ENCODE results near the gene CPSF6.

Gene CPSF6

DNA sequence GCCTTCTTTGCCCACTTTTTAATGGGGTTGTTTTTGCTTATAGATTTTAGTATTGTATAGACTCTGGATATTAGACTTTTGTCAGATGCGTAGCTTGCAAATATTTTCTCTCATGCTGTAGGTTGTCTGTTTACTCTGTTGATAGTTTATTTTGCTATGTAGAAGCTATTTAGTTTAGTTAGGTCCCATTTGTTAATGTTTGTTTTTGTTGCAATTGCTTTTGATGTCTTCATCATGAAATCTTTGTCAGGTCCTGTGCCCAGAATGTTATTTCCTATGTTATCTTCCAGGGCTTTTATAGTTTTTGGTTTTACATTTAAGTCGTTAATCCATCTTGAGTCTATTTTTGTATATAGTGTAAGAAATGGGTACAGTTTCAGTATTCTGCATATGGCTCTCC lies 78.9 kb downstream of the CPSF6 start:
- H3K9ac ChIP-seq (ENCODE audit: low read depth, low read length) = no peak overlapping the region
- H3K9me3 ChIP-seq (ENCODE audit: control insufficient read depth, insufficient read depth, low read length) = 0 out of 2 replicates have a peak, but pooled peaks cover 6% of the 10 kb centered on the region
- no peaks in the 10 kb centered on the region for H3K36me3 ChIP-seq (ENCODE audit: insufficient read depth, low read length)
- H3K4me1 ChIP-seq (ENCODE audit: insufficient read depth, low read length) = peaks cover 4% of the 10 kb centered on the region; the same call in 1 of the 2 replicates

DNA sequence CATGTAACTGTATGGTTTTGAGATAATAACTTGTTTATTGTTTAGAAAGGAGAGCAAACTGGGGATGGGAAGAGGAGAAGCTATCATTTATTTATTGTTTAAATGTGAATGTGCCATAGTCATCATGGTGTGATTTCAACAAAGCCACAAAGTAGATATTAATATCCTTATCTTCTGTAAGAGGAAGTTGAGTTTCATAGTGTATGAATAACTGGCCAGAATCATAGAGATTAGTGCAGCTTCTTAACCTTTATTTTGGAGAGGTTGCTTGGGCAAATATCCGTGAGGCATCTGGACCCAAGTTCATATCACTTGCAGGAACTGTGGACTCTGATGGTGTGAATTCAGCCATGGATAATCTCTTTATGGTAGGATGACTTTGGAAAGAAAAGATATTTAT lies 82.0 kb downstream of the CPSF6 start:
- 0 out of 2 replicates have a peak, but pooled peaks cover 6% of the 10 kb centered on the region for H3K9me3 ChIP-seq (ENCODE audit: control insufficient read depth, insufficient read depth, low read length)
- no peaks in the 10 kb centered on the region for H3K36me3 ChIP-seq (ENCODE audit: insufficient read depth, low read length)
- no peak overlapping the region for H3K9ac ChIP-seq (ENCODE audit: low read depth, low read length)
- peaks cover 4% of the 10 kb centered on the region; the same call in 1 of the 2 replicates for H3K4me1 ChIP-seq (ENCODE audit: insufficient read depth, low read length)
